Endothelial cell of hepatic sinusoid (primary cell): Measurements from ENCODE around the gene CBFB.

Source experiments
- in situ Hi-C: cut with HindIII; loops from 2 replicates; pipeline ENCODE4 v1.10.0; 2017; ENCODE audit warnings: low sequenced_read_pairs

Gene CBFB

DNA sequence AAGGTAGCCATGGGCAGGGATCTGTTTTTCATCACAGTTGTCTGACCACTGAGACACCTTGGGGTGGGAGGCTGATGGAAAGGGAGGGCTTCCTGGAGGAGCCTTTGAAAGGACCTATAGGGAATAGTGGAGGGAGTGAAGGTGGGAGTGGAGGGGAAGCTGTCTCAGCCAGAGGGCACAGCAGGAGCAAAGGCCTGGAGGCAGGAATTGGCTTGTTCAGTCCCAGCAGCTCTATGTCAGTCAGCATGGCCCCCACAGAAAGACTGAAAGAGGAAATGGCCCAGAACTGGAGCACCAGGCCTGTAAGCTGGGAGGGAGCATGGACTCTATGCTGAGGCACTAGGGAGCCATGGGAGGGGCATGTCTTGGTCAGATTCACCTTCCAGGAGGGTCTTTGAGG, 12.8 kb upstream of the CBFB start:
- in situ Hi-C loops, result no loop called here

- in situ Hi-C loops, result no loop called here
Observed at GRCh38 chr16:67016681-67017420, 12.1 kb upstream of the CBFB start.

DNA sequence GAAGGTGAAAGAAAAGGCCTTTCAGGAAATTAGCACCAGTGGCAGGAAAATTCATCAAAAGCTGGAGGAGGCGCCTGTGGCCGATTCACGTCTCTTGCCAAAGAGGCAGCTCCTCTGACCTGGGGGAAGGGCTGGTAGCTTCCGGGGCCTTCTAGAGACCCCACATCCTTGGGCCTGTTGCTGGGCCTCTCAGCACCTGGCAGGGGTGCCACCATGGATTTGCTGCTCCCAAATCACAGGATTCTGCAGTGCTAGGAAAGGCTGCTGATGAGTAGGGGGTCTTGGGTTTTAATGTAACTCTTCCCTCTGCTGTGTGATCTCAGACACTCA, 11.6 kb upstream of the CBFB start:
- in situ Hi-C loops, result no loop called here

GRCh38 chr16:67017810-67018488, 11.0 kb upstream of the CBFB start:
- in situ Hi-C loops, result no loop called here

DNA sequence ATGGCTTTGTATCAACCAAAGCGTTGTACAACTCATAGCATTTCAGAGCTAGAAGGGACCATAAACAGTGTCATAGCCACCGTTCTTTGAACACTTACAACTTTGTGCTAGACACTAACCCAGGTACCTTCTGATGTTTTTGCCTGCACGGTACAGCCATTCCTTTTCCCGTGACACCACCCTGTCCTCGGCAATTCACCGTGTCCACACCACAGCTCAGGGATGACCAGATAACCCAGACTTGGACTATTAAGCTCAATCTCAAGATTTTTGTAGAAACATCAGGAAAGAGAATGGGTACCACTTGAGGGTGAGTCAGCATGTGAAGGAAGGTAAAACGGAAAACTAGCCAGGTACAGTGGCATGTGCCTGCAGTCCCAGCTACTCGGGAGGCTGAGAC, 9.8 kb upstream of the CBFB start:
- in situ Hi-C loops, result no loop called here

DNA sequence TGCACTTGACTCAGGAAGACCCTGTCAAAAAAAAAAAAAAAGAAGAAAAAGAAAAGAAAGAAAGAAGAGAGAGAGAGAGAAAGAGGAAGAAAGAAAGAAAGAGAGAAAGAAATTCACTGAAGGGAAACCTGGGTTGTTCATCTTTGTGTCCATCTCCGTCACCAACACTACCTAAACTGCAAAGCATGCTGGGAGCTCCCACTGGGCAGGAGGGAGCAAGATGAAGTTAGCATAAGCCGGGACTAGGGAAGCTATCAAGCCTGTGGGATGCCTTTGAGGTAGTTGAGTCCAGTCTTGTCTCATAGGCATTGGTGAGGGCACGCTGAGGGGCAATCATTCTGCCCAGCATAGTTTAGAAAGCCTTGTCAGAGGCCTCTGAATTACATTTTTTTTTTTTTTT, 7.6 kb upstream of the CBFB start:
- in situ Hi-C loops, result no loop called here

GRCh38 chr16:67022531-67023214, 6.3 kb upstream of the CBFB start:
- in situ Hi-C loops, result no loop called here

- in situ Hi-C loops, result no loop called here
Observed at GRCh38 chr16:67023689-67024088, 5.3 kb upstream of the CBFB start.

DNA sequence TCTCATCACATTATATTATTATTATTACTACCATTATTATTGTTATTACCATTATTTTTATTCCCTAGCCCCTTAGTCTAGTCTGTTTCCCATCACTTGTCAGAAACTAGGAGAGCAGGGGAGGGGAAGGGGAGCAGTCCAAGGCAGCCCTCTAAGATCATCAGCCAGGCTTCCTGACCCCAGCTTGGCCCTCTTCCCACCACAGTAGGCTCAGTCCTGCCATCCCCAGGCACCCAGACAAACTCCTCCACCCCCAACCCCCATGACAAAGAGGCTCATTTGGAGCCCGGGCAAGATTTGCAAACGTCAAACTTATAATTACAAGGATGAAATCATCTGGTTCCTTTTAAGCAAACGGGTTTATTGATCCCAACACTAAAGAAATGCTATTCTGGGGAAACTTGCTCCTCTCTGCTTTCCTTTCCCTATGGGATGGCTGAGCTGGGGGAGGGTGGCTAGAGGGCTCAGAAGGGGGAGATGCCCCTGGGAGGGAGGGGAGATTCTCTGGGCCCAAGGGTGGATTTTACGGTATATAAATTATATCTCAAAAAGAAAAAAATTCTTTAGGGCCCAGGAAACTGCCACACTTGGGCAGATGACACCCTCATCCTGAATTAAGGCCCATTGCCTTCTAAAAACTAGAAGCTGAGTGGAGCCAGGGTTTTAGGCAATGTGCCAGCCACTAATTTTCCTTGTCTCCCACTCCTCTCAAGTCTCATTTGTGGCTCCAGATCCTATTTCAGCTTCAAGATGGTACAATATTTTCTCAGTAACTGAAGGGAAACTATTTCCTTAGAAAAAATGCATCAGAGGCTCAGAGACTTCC, 4.4 kb upstream of the CBFB start:
- in situ Hi-C loops, result no loop called here

DNA sequence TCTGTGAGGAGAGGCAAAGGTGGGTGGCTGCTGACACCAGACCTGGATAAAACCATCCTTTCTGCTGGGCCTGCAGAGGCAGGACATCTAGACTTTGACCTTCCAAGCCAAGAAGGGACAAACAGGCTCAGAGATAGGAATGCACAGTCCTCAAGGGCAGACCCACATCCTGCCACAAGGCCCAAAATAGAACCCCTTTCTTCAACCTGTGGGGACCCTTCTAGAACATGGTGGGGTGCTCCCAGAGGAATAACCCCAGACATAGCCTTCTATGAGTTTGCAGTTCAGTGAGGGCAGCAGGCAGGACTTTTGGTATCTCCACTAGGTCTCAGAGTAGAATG, 3.8 kb upstream of the CBFB start:
- in situ Hi-C loops, result no loop called here

DNA sequence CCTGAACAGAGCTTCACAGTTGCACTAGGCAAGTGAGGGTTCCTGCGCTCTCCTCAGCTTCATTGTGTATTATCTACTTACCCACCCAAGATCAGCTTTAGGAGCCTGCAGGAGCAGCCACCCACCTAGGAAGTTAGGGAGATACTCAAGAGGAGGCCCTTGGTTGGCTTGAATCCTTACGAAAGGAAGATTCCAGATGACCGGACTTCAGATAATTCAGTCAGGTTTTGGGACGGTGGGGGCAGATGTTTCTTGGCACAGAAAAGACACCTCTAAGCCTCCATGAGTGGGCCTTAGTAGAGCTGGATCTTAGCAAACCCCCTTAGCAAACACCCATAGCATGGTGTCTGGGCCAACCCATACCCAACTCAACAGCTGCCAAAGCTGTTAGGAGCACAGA, 2.4 kb upstream of the CBFB start:
- in situ Hi-C loops, result no loop called here

DNA sequence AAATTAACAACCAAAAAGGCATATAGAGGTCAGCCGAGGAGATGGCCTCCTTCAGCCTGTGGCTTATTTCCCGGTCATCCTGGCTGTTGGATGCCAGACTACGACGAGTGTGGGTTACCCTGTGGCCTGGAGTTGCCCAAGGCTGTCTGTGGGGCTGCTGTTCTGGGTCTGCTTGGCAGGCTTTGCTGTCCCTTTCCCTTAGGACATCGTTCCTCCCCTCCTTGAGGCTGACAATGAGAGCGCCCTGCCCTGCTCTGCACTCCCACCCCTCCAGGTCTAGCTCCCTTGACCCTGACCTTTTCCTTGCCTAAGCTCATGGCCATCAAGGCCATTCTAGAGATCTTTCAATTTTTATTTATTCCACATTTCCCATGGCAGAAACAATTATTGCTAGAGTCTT, 1.9 kb upstream of the CBFB start:
- in situ Hi-C loops, result no loop called here

DNA sequence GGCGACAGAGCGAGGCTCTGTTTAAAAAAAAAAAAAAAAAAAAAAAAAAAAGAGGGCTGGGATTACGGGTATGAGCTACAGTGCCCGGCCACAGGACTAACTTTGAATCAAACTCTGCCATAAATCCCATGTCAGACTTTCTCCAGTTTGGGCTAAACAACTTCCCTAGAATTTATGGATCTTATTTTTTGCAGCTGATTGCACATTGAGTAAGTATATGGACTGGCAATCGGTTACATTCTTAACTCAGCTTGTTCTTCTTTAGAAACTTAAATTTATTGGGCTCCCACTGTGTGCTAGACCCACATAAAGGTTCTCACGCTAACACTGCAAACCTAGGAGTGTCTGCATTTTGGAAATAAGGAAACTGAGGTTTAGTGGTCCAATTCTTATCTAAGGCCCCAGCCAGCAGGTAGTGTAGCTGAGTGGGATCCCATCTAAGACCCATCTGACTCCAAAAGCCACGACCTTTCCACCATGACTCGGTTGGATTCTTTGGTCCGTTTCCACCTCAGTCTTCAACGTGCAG, 718 bp upstream of the CBFB start:
- in situ Hi-C loops, result no loop called here

- in situ Hi-C loops, result loop anchor here (5.0 kb wide), 1 partner anchor 103 kb away; no protein-coding TSS in a partner anchor
Observed at GRCh38 chr16:67029254-67030096, 526 bp downstream of the CBFB start.

DNA sequence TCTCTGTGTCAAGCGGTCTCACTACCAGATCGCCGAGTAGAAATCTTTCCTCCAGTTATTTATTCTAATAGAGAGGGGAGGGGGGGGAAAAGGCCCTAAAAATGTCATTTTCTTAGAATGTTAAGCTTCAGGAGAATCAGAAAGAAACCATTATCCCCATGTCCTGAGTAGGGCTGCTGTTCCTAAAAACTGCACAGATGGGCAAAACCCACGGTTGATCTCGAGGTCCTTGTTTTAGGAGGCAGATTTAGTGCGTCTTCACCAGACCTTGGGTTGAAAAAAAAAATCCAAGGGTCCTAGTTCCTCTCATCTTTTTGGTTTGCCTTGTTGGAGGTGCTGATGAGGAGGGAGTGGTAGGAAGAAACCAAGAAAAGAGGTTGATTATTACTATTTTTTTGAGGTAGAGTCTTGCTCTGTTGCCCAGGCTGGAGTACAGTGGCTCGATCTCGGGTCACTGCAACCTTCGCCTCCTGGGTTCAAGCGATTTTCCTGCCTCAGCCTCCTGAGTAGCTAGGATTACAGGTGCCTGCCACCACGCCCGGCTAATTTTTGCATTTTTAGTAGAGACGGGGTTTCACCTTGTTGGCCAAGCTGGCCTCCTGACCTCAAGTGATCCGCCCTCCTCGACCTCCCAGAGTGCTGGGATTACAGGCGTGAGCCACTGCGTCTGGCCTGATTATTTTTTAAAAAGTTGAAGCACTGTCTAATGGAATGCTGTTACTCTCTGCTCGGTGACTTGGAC, 1.4 kb downstream of the CBFB start:
- in situ Hi-C loops, result loop anchor here (5.0 kb wide), 1 partner anchor 102 kb away; no protein-coding TSS in a partner anchor

DNA sequence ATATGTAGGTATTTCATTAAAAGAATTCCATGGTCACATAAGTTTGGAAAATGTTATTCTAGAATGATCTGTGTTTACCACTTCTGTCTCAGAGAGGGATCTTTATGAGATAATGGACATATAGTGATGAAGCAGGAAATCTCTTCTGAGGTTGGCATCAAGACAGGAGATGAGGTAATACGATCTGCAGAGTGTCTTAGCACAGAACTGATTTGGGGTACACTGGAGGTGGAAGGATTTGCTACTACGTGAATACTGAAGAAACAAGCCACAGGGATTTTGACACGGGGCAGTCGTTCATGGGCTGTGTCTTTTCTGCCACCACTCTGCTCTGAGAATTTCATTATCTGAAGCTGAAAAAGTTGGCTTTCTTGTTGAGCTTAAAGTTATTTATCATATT, 5.5 kb downstream of the CBFB start:
- in situ Hi-C loops, result loop anchor here (5.0 kb wide), 1 partner anchor 98 kb away; no protein-coding TSS in a partner anchor

DNA sequence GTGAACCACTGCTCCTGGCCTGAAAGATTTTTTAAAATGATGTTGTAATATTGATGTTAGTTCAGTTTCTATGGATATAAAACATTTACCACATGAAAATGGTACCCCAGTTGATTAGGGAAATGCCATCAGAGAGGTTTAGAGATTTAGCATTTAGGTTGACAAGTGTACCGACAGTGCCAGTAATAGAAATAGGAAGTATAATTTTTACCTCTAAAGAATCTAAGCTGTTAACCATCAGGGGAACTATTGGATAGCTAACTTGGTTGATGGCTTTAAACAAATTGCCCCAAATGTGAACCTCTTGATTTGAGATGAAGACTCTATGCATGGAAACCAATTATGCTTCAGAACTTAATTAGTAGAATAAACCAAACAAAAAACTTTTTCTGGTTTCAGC, 6.4 kb downstream of the CBFB start:
- in situ Hi-C loops, result no loop called here

- in situ Hi-C loops, result no loop called here
Observed at GRCh38 chr16:67036323-67036741, 7.4 kb downstream of the CBFB start.

DNA sequence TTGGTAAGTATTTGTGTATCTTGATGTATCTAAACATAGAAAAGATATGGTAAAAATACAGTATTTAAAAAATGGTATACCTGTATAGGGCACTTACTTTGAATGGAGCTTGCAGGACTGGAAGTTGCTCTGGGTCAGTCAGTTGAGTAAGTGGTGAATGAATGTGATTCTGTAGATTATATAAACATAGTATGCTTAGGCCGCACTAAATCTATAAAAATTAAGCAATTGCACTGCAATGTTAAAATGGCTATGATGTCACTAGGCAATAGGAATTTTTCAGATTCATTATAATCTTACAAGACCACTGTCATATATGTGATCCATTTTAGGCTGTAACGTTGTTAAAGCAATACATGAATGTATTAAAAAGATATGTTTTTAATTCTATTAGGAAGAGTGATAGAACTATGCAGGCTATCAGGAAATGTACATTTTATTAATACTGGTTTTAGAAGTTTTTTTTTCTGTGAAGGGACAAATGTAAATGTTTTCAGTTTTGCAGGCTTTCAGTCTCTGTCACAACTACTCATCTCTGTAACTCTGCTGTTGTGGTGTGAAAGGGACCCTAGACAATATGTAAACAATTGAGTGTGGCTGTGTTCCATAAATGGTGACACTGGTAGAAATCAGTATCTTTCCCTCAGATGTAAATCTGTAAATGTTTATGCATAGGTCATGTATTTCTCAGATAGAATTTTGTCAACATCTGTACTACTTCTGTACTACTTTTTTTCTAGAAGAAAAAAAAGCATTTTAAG, 10.5 kb downstream of the CBFB start:
- in situ Hi-C loops, result loop anchor here (5.0 kb wide), 3 partner anchors 48 to 102 kb away; partner anchors contain the start of gene CES2
